HFFc6 (cell line): ENCODE measurements around the gene CENPP. TPM values are rescaled to one million over a fixed set of nuclear protein-coding genes. Genes with fewer than 3 reads are reported as not detected.

ENCODE experiments used
- DNase-seq: peaks from one replicate; pipeline ENCODE4 v3.0.0-alpha.2; 2018
- H3K27ac Mint-ChIP-seq: 2 replicates; pipeline ENCODE4 v1.8.0; 2020; ENCODE audit warnings: mild to moderate bottlenecking, mixed read lengths
- H3K27me3 Mint-ChIP-seq: 2 replicates; pipeline ENCODE4 v1.8.0; 2021; ENCODE audit warnings: mild to moderate bottlenecking, moderate library complexity, mixed read lengths; ENCODE audit not compliant: insufficient read depth
- H3K36me3 Mint-ChIP-seq: 2 replicates; pipeline ENCODE4 v1.8.0; 2021; ENCODE audit warnings: low read depth, mixed read lengths
- H3K4me1 Mint-ChIP-seq: 2 replicates; pipeline ENCODE4 v1.8.0; 2020; ENCODE audit warnings: low read depth, mixed read lengths
- H3K4me3 Mint-ChIP-seq: 2 replicates; pipeline ENCODE4 v1.8.0; 2020; ENCODE audit warnings: mild to moderate bottlenecking, moderate library complexity, mixed read lengths
- H3K9me3 Mint-ChIP-seq: 2 replicates; pipeline ENCODE4 v1.8.0; 2020; ENCODE audit warnings: mild to moderate bottlenecking, mixed read lengths
- total RNA-seq, 6 experiments: library from RNA; stranded (reverse); fragmentation: NEBNext Ultra II Directional; extraction: Animal tissue kit (Norgen Biotek cat#: 25700); gene quantifications; 2 replicates in 1 of 6; 3 replicates in 5 of 6; pipeline ENCODE4 v1.2.3, GENCODE V29; 2021
- TF ChIP-seq, protein P1 (sequence below): fragments of 200-600 bp; sonication (generic); IDR thresholded peaks from 2 replicates; pipeline ENCODE4 v1.5.0; 2021; ENCODE audit warnings: antibody characterized with exemption, mild to moderate bottlenecking

Gene CENPP
- total RNA-seq, 6 experiments from 2014 or later = 3.0 to 7.0 (median 6.0) TPM

DNA sequence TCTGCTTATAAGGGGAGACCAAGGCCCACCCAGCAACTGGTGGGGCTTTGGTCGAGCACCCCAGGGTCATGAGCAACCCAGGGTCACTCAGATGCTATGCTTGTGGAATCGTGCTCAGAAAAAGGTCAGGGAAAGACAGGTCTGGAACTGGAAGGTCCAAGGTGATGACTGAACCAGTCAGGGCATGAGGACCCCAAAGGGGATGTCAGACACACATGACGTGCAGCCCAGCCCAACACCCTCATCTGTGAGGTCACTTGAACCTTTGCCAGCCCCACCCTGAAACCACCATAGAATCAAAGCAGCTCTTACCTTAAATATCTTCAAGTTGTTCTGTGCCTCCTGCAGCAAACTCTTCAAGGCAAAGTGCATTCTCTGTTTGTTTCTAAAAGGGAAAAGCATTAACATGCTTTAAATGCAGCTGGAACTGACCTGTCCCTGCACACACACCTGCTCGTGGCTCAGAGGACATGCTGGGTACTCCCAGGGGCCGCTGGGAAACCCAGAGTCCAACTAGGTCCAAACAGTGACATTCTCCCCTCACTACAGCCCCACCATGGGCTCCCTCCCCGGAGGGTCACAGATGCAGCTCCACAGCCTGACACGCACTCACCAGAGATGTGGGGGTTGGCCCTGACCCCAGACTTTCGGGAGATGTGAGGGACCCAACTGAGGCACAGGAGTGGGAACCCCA, 314.8 kb downstream of the CENPP start:
- no peaks in the 10 kb centered on the region for H3K9me3 Mint-ChIP-seq
- H3K4me1 Mint-ChIP-seq = no peaks in the 10 kb centered on the region
- H3K4me3 Mint-ChIP-seq = no peak overlapping the region
- H3K27ac Mint-ChIP-seq = no peak overlapping the region
- peaks cover 2% of the 10 kb centered on the region; the same call in 1 of the 2 replicates for H3K27me3 Mint-ChIP-seq
- TF ChIP-seq, protein P1, sequence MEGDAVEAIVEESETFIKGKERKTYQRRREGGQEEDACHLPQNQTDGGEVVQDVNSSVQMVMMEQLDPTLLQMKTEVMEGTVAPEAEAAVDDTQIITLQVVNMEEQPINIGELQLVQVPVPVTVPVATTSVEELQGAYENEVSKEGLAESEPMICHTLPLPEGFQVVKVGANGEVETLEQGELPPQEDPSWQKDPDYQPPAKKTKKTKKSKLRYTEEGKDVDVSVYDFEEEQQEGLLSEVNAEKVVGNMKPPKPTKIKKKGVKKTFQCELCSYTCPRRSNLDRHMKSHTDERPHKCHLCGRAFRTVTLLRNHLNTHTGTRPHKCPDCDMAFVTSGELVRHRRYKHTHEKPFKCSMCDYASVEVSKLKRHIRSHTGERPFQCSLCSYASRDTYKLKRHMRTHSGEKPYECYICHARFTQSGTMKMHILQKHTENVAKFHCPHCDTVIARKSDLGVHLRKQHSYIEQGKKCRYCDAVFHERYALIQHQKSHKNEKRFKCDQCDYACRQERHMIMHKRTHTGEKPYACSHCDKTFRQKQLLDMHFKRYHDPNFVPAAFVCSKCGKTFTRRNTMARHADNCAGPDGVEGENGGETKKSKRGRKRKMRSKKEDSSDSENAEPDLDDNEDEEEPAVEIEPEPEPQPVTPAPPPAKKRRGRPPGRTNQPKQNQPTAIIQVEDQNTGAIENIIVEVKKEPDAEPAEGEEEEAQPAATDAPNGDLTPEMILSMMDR = no peak
- peaks cover 31% of the 10 kb centered on the region for H3K36me3 Mint-ChIP-seq
- DNase-seq = no peak

DNA sequence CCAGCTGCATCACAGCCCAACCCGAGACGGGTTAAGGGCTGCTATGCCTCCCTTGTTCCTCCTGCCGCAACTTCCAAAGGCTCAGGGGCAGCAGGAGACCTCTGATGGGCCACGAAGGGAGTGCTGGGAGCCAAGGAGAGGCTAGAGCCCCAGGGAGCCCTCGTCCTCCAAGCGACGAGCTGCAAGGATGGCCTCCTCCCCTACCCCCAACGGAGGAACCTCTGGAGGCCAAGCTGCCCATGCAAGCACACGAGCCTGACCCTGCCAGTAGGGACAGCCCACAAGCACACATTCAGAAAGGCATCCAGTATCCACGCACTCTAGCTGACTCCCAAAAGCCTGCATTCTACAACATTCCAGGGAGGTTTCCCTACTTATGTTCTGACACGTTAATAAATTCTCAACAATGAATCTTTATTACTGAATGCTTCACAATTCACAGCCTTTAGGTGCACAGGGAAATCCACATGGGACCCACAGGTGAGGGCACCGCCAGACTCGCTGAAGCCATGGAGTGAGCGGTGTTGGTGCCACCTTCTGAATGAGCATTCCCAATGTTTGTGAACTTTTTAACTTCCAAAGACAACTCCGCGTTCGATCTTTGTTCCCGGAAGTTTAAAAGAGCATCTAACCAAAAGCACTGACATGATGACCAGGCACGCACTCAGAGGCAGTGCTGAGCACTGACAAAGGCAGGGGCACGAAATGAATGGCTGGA, 315.5 kb downstream of the CENPP start:
- Mint-ChIP-seq H3K4me1 (no peaks in the 10 kb centered on the region), H3K27ac (no peak overlapping the region), H3K27me3 (peaks cover 2% of the 10 kb centered on the region), H3K9me3 (no peaks in the 10 kb centered on the region), H3K4me3 (no peak overlapping the region), H3K36me3 (peaks cover 38% of the 10 kb centered on the region)
- TF ChIP-seq, protein P1 = no peak
- no peak for DNase-seq

DNA sequence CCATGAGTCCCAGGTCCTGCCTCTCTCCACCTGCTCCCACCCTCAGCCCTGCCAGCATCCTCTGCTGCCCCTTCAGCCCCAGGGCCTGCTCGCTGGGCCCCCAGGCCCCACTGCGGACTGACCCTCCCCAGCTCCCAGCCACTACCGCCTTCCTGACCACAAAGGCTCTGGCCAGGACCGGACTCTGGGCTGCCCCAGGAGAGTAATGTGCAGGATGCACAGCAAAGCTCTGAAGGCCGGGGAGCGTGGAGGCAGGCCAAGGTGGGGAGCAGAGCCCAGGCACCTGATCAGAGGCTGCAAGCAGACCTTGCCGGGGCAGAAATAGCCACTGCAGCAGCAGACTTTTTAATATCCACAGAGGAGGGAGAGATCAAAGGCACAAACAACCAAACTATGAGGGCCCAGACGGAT, 316.3 kb downstream of the CENPP start:
- Mint-ChIP-seq H3K27me3 (peaks cover 2% of the 10 kb centered on the region), H3K36me3 (peaks cover 42% of the 10 kb centered on the region), H3K27ac (no peak overlapping the region), H3K4me3 (no peak overlapping the region), H3K4me1 (no peaks in the 10 kb centered on the region), H3K9me3 (no peaks in the 10 kb centered on the region)
- no peak for DNase-seq
- TF ChIP-seq, protein P1 = no peak

DNA sequence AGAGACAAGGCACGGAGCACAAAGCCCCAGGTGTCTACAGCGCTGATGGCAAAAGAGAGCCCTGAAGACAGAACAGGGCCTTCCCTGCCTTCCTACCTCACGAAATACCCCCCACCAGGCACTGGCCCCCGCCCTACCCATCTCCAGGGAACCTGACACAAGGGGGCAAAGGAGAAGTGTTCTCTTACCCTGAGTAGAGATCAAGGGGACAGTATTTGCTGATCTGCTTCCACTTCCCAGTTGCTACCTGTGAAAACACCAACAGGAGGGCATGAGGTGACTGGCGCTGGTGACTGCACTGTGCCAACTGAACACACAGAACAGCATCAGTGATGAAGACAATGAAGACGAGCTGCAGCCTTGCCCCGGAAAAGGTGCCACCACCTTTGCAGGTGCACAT, 316.8 kb downstream of the CENPP start:
- TF ChIP-seq, protein P1 = no peak
- peaks cover 48% of the 10 kb centered on the region for H3K36me3 Mint-ChIP-seq
- no peak for DNase-seq
- no peaks in the 10 kb centered on the region for H3K9me3 Mint-ChIP-seq
- no peak overlapping the region for H3K4me3 Mint-ChIP-seq
- peaks cover 2% of the 10 kb centered on the region for H3K27me3 Mint-ChIP-seq
- H3K4me1 Mint-ChIP-seq = no peaks in the 10 kb centered on the region
- no peak overlapping the region for H3K27ac Mint-ChIP-seq

GRCh38 chr9:92644278-92644677, 318.5 kb downstream of the CENPP start:
- no peak for DNase-seq
- Mint-ChIP-seq H3K27me3 (peaks cover 6% of the 10 kb centered on the region), H3K9me3 (no peaks in the 10 kb centered on the region), H3K4me1 (no peaks in the 10 kb centered on the region), H3K4me3 (no peak overlapping the region), H3K27ac (no peak overlapping the region), H3K36me3 (peaks cover 56% of the 10 kb centered on the region)
- TF ChIP-seq, protein P1 = no peak
